Measurements from ENCODE around the gene C3orf38. TPM values are rescaled to one million over a fixed set of nuclear protein-coding genes. Genes with fewer than 3 reads are reported as not detected.

The C3orf38 gene
- total RNA-seq, 1 experiment from 2014 or later, result 24.1 TPM

Other genes starting within 250 kb of the C3orf38 start
- 57.6 to 61.3 TPM (median 60.7 TPM) in 3 replicates for gene CGGBP1, start 91.0 kb upstream of the C3orf38 start, total RNA-seq (2021)
- 7.0 to 10.0 TPM (median 8.3 TPM) in 3 replicates for gene ZNF654, start 90.7 kb upstream of the C3orf38 start, total RNA-seq (2021)

Data from WTC11 (cell line).